GM03348 (cell line): ENCODE measurements around the gene MYH9.

ENCODE experiments used
- DNase-seq: peaks from one replicate; pipeline ENCODE4 v3.0.0; 2012; ENCODE audit warnings: low spot score

MYH9 gene

DNA sequence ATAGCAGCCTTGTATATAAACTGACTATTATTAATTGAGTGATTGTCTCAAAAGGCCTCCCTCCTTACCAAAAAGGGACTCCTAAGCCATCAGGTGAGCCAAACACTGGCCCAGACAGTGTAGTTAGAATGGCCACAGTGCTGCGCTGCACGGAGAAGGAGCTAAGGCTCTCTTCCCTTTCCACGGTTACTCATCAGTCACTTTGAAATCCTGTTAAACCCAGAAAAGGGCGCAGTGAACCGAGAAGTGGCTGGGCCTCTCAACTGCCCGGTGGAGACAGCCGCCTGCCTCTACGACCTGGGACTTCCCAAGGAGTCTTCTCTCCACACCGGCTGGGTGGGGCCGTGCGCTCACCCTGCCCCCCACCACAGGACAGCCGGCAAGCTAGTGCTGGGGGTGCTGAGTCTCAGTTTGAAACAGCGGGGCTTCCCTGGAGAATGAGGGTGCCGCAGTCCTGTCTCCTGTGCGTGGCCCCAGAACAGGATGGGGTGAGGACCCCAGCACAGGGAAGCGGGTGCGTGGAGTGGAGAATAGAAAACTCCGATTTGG, 1.3 kb downstream of the MYH9 start:
- DNase-seq = no peak

GRCh38 chr22:36385491-36386350, 2.0 kb downstream of the MYH9 start:
- peak; percentile 52 for DNase-seq

DNA sequence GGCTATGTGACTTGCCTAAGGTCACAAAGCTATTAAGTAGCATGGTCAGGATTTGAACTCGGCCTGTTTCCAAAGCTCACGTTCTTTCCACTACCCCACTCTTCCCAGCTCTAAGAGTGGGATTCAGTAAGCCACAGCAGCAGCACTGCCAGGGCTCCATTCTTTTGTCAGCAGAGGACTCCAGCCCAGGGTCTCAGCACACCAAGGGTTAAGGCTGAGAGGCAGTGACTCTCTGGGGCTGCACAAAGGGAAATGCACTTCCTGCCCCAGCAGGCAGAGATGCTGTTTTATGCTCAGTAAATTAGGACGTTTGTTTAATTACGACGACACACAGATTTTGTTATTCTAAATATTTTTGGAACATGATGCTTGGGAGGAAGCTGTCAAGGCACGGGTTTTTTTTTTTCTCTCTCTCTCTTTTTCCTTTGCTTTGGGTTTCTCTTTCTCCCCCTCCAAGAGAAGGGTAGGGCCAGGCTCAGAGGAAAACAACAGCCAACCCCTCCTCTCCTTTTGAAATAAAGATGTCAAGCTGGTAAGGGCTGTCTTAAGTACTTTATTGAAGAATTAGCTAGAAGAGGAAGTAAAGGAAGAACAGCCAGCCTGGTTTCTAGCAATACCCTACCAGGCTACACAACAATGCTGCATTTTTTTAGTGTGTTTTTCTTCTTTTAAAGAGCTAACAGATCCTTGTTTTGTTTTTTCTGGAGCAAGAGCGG, 2.8 kb downstream of the MYH9 start:
- no peak for DNase-seq

GRCh38 chr22:36383110-36383581, 4.6 kb downstream of the MYH9 start:
- peak; percentile 57 for DNase-seq

- no peak for DNase-seq
Measured at GRCh38 chr22:36381513-36382128, 6.1 kb downstream of the MYH9 start.

DNA sequence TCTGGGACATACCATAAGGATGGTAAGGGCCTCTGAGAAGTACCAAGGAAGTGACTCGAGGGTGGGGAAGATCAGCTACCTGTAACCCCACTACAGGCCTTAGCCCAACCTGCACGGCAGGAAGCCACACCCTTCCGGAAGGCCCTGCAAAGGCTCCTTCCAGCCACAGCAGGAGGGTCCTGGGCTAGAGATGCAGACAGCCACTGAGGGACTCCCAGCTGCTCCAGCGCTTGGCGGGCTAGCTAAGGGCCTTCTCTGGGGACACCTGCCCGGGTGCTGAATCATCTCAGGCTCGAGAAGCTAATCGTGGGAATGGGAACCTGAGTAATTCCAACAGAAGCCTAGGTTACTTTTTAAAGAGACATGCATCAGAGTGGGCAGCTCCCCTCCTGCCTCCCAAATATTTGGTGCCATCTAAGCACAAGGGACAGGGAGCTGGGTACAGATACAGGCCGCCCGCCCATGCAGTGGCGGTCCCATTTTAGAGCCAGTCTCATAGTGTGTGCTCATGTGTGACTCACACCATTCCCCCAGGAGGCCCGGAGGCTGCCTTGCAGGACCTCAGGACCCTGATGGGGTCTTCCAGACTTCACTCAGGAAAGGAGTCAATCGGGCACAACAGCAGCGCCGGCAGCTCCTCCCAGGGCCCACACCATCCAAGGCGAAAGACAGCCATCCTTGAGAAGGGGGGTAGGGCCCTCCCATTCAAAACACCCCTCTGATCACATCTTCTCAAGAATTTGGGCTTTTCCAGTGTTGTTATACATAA, 8.0 kb downstream of the MYH9 start:
- no peak for DNase-seq

DNA sequence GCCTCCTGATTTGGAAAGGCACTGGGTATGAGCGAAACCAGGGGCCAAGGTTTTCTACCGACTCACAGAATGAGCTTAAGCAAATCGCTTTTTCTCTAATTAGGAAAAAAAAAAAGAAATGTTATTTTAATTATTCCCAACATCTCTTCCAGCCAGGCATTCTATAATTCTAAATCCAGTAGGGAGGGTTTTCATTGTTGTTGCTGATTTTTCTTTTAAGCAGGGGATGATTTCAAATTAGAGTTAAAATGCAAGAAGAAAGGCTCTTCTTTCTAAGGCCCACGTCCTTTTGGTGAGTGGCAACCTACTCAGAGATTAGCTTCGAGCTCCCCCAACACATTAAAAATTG, 8.9 kb downstream of the MYH9 start:
- DNase-seq = no peak

- no peak for DNase-seq
Measured at GRCh38 chr22:36378080-36378868, 9.5 kb downstream of the MYH9 start.

DNA sequence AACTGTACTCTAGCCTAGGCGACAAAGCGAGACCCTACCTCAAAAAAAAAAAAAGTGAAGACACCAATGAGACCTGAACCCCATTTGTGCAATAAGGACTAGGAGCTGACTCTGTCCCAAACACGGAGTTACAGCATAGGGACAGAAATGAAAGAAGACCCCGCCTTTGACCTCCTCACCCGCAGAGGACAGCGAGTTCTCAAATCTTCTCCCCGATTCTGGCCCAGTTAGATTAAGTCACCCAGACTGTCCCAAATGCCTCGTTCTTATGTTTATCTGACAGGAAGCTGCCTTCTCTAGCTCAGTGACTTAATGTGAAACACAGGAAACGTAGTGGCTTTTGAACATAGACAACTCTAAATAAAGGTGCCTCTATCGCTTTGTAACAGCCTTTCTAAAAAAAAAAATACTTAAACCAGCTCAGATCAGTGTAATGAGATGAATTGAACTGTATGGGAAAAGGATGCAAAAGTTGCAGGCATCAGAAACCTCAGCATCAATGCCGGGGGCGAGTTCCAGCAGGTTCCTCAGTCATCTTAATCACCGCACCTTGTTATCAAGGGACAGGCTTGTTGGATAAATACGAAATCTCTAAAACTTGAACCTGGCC, 10.6 kb downstream of the MYH9 start:
- no peak for DNase-seq

DNA sequence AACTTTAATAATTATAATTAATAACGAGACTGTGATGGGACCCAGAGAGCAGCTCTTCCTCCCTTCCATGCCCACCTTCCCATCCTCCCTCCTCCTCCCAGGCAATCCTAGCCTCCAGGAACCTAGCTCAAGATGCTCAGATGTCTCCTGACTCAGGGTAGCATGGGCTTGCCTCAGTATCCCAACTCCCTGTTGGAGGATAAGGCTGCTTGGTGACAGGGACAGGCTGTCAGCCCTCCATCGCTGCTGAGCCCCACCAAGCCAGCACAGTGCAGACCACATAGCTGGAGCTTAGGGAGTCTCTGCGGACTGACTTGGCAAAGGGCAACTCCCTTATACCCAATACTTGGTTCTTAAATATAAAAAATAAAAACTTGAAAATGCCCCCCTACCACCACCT, 11.5 kb downstream of the MYH9 start:
- DNase-seq = no peak

DNA sequence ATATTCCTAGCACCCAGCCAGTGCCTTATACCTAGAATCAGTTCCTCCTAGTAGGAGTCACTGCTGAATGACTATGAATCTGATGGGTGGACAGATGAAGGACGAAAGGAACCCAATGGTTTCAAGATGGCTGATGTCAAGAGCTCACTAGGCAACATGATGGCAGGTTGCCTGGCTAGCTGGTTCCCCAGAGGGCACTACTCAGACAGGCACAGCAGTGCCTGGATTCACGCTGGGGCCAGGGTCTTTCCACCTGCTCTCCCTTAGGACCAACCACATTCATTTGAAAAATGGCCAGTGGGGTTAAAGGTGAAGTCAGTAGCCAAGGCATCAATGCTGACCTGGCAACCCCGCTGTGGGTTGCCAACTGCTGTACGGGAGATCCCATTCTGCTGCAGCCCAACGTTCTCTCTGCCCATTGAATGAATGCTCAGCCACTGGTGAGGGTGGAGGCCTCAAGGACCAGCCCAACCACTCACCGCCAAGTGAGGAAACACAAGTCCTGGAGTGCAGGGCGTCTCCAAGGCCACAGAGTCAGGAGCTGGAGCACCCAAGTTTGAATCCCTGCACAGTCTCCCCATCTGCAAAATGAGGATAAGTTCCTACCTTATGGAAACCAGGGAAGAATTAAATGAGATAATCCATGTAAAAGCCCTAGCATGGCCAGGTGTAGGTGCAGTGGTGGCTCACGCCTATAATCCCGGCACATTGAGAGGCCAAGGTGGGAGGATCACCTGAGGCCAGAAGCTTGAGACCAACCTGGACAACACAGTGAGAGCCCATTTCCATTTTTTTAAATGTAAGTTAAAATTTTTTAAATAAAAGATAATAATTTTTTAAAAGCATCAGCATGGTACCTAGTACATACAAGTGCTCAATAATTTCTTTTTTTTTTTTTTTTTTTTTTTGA, 12.4 kb downstream of the MYH9 start:
- DNase-seq = no peak

- no peak for DNase-seq
Measured at GRCh38 chr22:36374603-36375024, 13.2 kb downstream of the MYH9 start.

DNA sequence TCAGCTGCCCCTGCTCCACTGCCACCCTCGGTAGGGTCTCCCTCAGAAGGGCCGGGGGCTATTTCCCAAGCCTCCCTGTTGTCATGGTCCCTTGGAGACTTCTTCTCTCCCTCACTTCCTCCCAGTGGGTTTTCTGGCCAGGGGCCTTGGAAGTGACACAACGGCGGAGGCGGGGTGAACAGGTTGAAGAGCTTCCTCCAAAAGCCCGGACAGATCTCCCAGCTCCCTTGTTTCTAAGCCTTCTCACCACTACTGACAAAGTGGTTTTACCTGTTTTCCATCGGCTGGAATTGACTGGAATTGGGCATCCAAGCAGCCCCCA, 14.5 kb downstream of the MYH9 start:
- no peak for DNase-seq

GRCh38 chr22:36371920-36372319, 15.8 kb downstream of the MYH9 start:
- no peak for DNase-seq

GRCh38 chr22:36369922-36370791, 17.6 kb downstream of the MYH9 start:
- no peak for DNase-seq

DNA sequence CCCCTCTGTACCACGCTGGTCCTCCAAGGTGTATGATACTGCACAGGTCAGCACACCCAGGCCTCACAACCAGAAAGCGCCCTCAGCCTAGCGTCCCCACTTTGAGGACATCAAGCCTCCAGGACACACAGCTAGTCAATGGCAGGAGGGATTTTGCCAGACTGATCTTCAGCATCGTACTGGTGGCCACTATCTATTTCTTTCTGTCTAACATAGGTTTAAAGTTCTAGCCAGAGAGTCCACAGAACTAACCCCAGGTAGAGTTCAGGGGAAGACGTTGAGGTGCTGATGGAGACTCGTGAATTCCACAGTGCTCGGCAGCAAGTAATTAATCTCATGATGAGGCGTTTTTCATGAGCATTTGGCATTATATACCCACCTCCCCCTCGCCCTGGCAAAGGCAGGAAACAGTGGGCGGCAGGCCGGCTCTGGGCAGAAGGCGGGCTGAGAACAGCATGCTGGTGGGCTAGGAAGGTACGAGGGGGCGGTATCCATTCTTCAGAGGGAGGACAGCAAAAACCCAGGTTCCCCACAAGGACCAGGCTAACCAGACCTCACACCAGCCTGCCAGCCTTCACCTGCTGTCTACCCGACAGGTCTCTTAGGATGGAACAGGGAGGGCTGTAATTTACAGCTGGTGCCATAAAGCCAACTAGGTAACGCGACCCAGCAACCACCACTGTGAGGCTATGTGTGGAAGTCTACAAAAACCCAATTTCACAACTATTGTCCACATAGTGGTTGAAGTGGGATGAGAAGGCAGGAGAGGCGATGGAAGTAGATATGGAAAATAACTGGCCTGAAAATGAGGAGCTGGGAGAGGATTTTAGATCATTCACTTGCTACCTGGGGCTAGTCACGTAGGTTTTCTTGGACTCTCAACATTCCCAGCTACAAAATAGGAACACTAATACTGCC, 18.5 kb downstream of the MYH9 start:
- no peak for DNase-seq

DNA sequence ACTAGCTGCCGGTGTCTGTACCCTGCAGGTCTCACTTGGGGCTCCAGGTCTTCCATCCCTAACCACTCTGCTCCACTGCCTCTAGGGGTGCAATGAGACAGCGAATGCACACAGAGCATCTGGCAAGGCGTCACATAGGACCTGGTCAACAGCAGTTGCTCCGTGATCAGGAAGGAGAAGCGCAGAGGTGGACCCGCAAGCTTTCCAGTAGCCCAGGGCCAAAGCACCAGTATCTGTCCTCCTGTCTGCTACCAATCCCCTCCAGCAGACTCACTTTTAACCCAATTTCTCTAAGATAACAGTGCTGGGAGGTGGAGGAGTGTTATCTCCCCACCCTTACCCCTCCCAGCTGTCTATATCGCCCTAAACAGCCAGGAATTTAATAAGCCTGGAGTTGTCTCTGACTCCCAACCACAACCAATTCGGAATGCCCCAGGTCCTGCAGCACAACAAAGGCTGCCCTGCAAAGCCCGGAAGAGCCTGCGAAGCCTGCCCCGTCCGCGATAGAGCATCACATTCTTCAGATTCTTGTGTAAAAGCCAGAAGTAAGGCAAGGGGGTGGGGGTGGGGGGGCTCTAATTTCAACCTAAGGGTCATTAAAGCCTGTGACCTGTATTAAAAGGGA, 19.3 kb downstream of the MYH9 start:
- DNase-seq = peak; percentile 85
